ENCODE measurements around the gene CIRBP. TPM values are rescaled to one million over a fixed set of nuclear protein-coding genes. Genes with fewer than 3 reads are reported as not detected.

The CIRBP gene
- total and polyA plus RNA-seq, 9 of the 15 experiments (the other 6 are each of a cell fraction or from before 2014, with no cell fraction given), result 20.5 to 327 (median 176) TPM

GRCh38 chr19:1249298-1249989 is 19.7 kb upstream of the CIRBP start (continued):
- TF ChIP-seq TCF3 (CRISPR knock-in tag; IDR thresholded peaks at IDR 0.05), result no peak
- TF ChIP-seq ESRRB (CRISPR knock-in tag; IDR thresholded peaks at IDR 0.05; ENCODE audit: borderline replicate concordance), result no peak
- TF ChIP-seq HMGXB4 (CRISPR knock-in tag; IDR thresholded peaks at IDR 0.05), result no peak
- TF ChIP-seq ZNF511 (CRISPR knock-in tag; IDR thresholded peaks at IDR 0.05), result peak; percentile 88
- TF ChIP-seq RBFOX2 (IDR thresholded peaks at IDR 0.05; ENCODE audit: low read depth, low read length), result peak; percentile 86
- peak; percentile 10 for TF ChIP-seq HNRNPK (IDR thresholded peaks at IDR 0.05; ENCODE audit: low read depth, low read length, poor library complexity, severe bottlenecking)
- TF ChIP-seq CBFB (CRISPR knock-in tag; IDR thresholded peaks at IDR 0.05), result no peak
- no peak for TF ChIP-seq NELFE (IDR thresholded peaks at IDR 0.05; ENCODE audit: insufficient read depth, insufficient read length)
- no peak for TF ChIP-seq ZNF449 (CRISPR knock-in tag; IDR thresholded peaks at IDR 0.05)
- no peak for TF ChIP-seq ZNF253 (CRISPR knock-in tag; conservative IDR thresholded peaks at IDR 0.05)
- TF ChIP-seq YY1 (IDR thresholded peaks at IDR 0.05; ENCODE audit: borderline replicate concordance in 1 of 3, control insufficient read depth in 1 of 3, extremely low read depth in 1 of 3, insufficient read depth in 3 of 3, insufficient read length in 1 of 3, insufficient replicate concordance in 2 of 3, low read depth in 1 of 3, low read length in 2 of 3), result peak in 2 of 3 experiments; percentile 71 to 82
- TF ChIP-seq PRPF4 (IDR thresholded peaks at IDR 0.05; ENCODE audit: insufficient read depth, low read depth, low read length, poor library complexity, severe bottlenecking), result peak; percentile 1
- no peak; the same call in 1 of the 2 replicates for TF ChIP-seq ILF3 (IDR thresholded peaks at IDR 0.05; ENCODE audit: borderline replicate concordance)
- no peak for TF ChIP-seq PURB (CRISPR knock-in tag; IDR thresholded peaks at IDR 0.05; ENCODE audit: low read depth)
- TF ChIP-seq BRCA1 (IDR thresholded peaks at IDR 0.05), result no peak
- TF ChIP-seq BRCA1 (CRISPR knock-in tag; IDR thresholded peaks at IDR 0.05), result no peak
- TF ChIP-seq CXXC5 (CRISPR knock-in tag; IDR thresholded peaks at IDR 0.05), result peak; percentile 70; the same call in 1 of the 2 replicates
- TF ChIP-seq IRF2 (CRISPR knock-in tag; IDR thresholded peaks at IDR 0.05), result no peak
- TF ChIP-seq GMEB1 (CRISPR knock-in tag; IDR thresholded peaks at IDR 0.05), result no peak

Measured in K562 (cell line).